HG03196 (cell line): Measurements from ENCODE around the gene SPTBN2.
"Not testable (repeated sequence)": the region's sequence is repeated elsewhere in the genome, so short reads cannot be mapped to it uniquely, and the experiment has no call there.

Experiments
- ATAC-seq: cut with Tn5 transposase; IDR thresholded peaks from one replicate; pipeline ENCODE4 v1.9.1; 2021; ENCODE audit not compliant: unreplicated experiment

Gene SPTBN2

GRCh38 chr11:66643745-66644437 is 85.1 kb downstream of the SPTBN2 start:
- ATAC-seq = no peak

- ATAC-seq = no peak
Measured at GRCh38 chr11:66641834-66642233, 87.2 kb downstream of the SPTBN2 start.

- not testable (repeated sequence) for ATAC-seq
Measured at GRCh38 chr11:66639814-66640340, 89.1 kb downstream of the SPTBN2 start.

- no peak for ATAC-seq
Measured at GRCh38 chr11:66639066-66639813, 89.8 kb downstream of the SPTBN2 start.

GRCh38 chr11:66638177-66639065 is 90.6 kb downstream of the SPTBN2 start, which contains the start of gene RBM4:
RBM4 (plus strand) TSS chr11:66638703; CDS start chr11:66639712, 1,009 bp downstream.
- ATAC-seq = peak; percentile 95

- ATAC-seq = no peak
Measured at GRCh38 chr11:66637557-66638176, 91.3 kb downstream of the SPTBN2 start.

- ATAC-seq = no peak
Measured at GRCh38 chr11:66636411-66636810, 92.6 kb downstream of the SPTBN2 start.
